SKM-1 treated with dmso at 0.1 percent for 144 hours (cell line): ENCODE results near the gene PCSK6.
A peak's percentile ranks its signal among the peaks of the same experiment; 100 is the strongest.
"Not testable (repeated sequence)": the region's sequence is repeated elsewhere in the genome, so short reads cannot be mapped to it uniquely, and the experiment has no call there.

Experiments used
- DNase-seq: peaks from one replicate; lab custom pipeline; 2025; ENCODE audit not compliant: unreplicated experiment; lab: John Stamatoyannopoulos, UW

PCSK6 gene

GRCh38 chr15:101287342-101287741, 202.2 kb downstream of the PCSK6 start:
- DNase-seq, result not testable (repeated sequence)

GRCh38 chr15:101286471-101287114, 202.9 kb downstream of the PCSK6 start:
- no peak for DNase-seq

- DNase-seq, result no peak
Observed at GRCh38 chr15:101283931-101284330, 205.6 kb downstream of the PCSK6 start.

- no peak for DNase-seq
Observed at GRCh38 chr15:101280007-101280406, 209.5 kb downstream of the PCSK6 start.

GRCh38 chr15:101277943-101278564, 211.5 kb downstream of the PCSK6 start:
- no peak for DNase-seq

GRCh38 chr15:101277038-101277822, 212.3 kb downstream of the PCSK6 start, which contains the start of gene SELENOS:
Gene SELENOS, minus strand, starts transcription at chr15:101277485. Its CDS starts 68 bp downstream, at chr15:101277417.
- DNase-seq, result peak; percentile 83

- DNase-seq, result peak; percentile 32
Observed at GRCh38 chr15:101276501-101277037, 212.9 kb downstream of the PCSK6 start.

- no peak for DNase-seq
Observed at GRCh38 chr15:101275018-101275417, 214.5 kb downstream of the PCSK6 start.

GRCh38 chr15:101273534-101273933, 216.0 kb downstream of the PCSK6 start:
- DNase-seq, result no peak

- no peak for DNase-seq
Observed at GRCh38 chr15:101272584-101272983, 216.9 kb downstream of the PCSK6 start.

GRCh38 chr15:101269479-101270223, 219.9 kb downstream of the PCSK6 start:
- DNase-seq, result no peak

- DNase-seq, result no peak
Observed at GRCh38 chr15:101267320-101268104, 222.0 kb downstream of the PCSK6 start.

GRCh38 chr15:101266787-101267186, 222.7 kb downstream of the PCSK6 start:
- DNase-seq, result no peak

- DNase-seq, result no peak
Observed at GRCh38 chr15:101266034-101266433, 223.5 kb downstream of the PCSK6 start.

- no peak for DNase-seq
Observed at GRCh38 chr15:101264911-101265641, 224.4 kb downstream of the PCSK6 start.

GRCh38 chr15:101264011-101264410, 225.5 kb downstream of the PCSK6 start:
- DNase-seq, result no peak

- DNase-seq, result no peak
Observed at GRCh38 chr15:101262551-101262950, 227.0 kb downstream of the PCSK6 start.

GRCh38 chr15:101258238-101259144, 231.0 kb downstream of the PCSK6 start:
- peak; percentile 53 for DNase-seq
